Trophoblast cell (in vitro differentiated cells and primary cell): ENCODE data around the gene UTP3.
A peak's percentile ranks its signal among the peaks of the same experiment; 100 is the strongest.

Experiments
- DNase-seq, 2 donors: peaks; one replicate each; pipeline ENCODE4 v3.0.0-alpha.2; 2016
- H2AFZ ChIP-seq: 2 replicates; pipeline ENCODE4 v1.6.1; 2013; ENCODE audit warnings: low read length, moderate library complexity, mild to moderate bottlenecking; ENCODE audit not compliant: insufficient read depth, poor library complexity
- H2AK5ac ChIP-seq: 2 replicates; pipeline ENCODE4 v1.6.1; 2013; ENCODE audit warnings: mild to moderate bottlenecking, low read length
- H2BK120ac ChIP-seq: 2 replicates; pipeline ENCODE4 v1.6.1; 2013; ENCODE audit warnings: low read length, mild to moderate bottlenecking, moderate library complexity; ENCODE audit not compliant: insufficient read depth, poor library complexity
- H2BK12ac ChIP-seq: 2 replicates; pipeline ENCODE4 v1.6.1; 2013; ENCODE audit warnings: mild to moderate bottlenecking, low read length, moderate library complexity
- H2BK5ac ChIP-seq: 2 replicates; pipeline ENCODE4 v1.6.1; 2013; ENCODE audit warnings: low read length, low read depth, moderate library complexity, mild to moderate bottlenecking; ENCODE audit not compliant: poor library complexity
- H3K14ac ChIP-seq: 2 replicates; pipeline ENCODE4 v1.6.1; 2013; ENCODE audit warnings: mild to moderate bottlenecking, low read length
- H3K18ac ChIP-seq: 2 replicates; pipeline ENCODE4 v1.6.1; 2013; ENCODE audit warnings: mild to moderate bottlenecking, low read length
- H3K23ac ChIP-seq: 2 replicates; pipeline ENCODE4 v1.6.1; 2013; ENCODE audit warnings: low read length
- H3K27ac ChIP-seq: 2 replicates; pipeline ENCODE4 v1.5.1; 2013; ENCODE audit warnings: low read depth, mild to moderate bottlenecking, inconsistent platforms, low read length, moderate library complexity
- H3K27me3 ChIP-seq: 2 replicates; pipeline ENCODE4 v1.6.1; 2013; ENCODE audit warnings: inconsistent platforms, mild to moderate bottlenecking, low read length, moderate library complexity; ENCODE audit not compliant: insufficient read depth
- H3K36me3 ChIP-seq, 2 experiments: 1 replicate in 1 of 2; 2 replicates in 1 of 2; pipeline ENCODE4 v1.6.1; 2013; ENCODE audit warnings: low read length in 2 of 2, mild to moderate bottlenecking in 2 of 2, moderate library complexity in 1 of 2; ENCODE audit not compliant: insufficient read depth in 2 of 2, control insufficient read depth in 1 of 2
- H3K4ac ChIP-seq: 2 replicates; pipeline ENCODE4 v1.6.1; 2013; ENCODE audit warnings: low read depth, mild to moderate bottlenecking, low read length, moderate library complexity
- H3K4me1 ChIP-seq, 2 experiments: 1 replicate in 1 of 2; 2 replicates in 1 of 2; pipeline ENCODE4 v1.6.1; 2013; ENCODE audit warnings: low read length in 2 of 2, mild to moderate bottlenecking in 2 of 2, moderate library complexity in 1 of 2; ENCODE audit not compliant: insufficient read depth in 2 of 2, control insufficient read depth in 1 of 2
- H3K4me2 ChIP-seq: 2 replicates; pipeline ENCODE4 v1.6.1; 2013; ENCODE audit warnings: inconsistent platforms, mild to moderate bottlenecking, low read length, moderate library complexity
- H3K4me3 ChIP-seq: 2 replicates; pipeline ENCODE4 v1.5.1; 2013; ENCODE audit warnings: mild to moderate bottlenecking, low read depth, low read length, inconsistent platforms
- H3K79me1 ChIP-seq: one replicate; pipeline ENCODE4 v1.6.1; 2013; ENCODE audit warnings: low read length
- H3K79me2 ChIP-seq: 2 replicates; pipeline ENCODE4 v1.6.1; 2013; ENCODE audit warnings: low read length, mild to moderate bottlenecking; ENCODE audit not compliant: control insufficient read depth, insufficient read depth, poor library complexity
- H3K9ac ChIP-seq: 2 replicates; pipeline ENCODE4 v1.6.1; 2013; ENCODE audit warnings: mild to moderate bottlenecking, low read length
- H3K9me3 ChIP-seq: 2 replicates; pipeline ENCODE4 v1.6.1; 2013; ENCODE audit warnings: low read depth, mild to moderate bottlenecking, control low read depth, inconsistent platforms, low read length; ENCODE audit not compliant: insufficient read depth
- H4K12ac ChIP-seq: 2 replicates; pipeline ENCODE4 v1.6.1; 2013; ENCODE audit warnings: low read depth, mild to moderate bottlenecking, low read length, moderate library complexity
- H4K8ac ChIP-seq: 2 replicates; pipeline ENCODE4 v1.6.1; 2013; ENCODE audit warnings: low read depth, mild to moderate bottlenecking, low read length, moderate library complexity
- H4K91ac ChIP-seq: one replicate; pipeline ENCODE4 v1.6.1; 2013; ENCODE audit warnings: low read depth, mild to moderate bottlenecking, low read length, moderate library complexity
- WGBS: extraction: QIAGEN DNeasy Blood & Tissue Kit; methylation state at CpG from one replicate; pipeline ENCODE4 v1.1.7; 2013; ENCODE audit warnings: missing lambda C conversion rate; ENCODE audit not compliant: insufficient read length, insufficient coverage; ENCODE audit errors: extremely low coverage; 5-methylcytosine and 5-hydroxymethylcytosine counted together

UTP3 gene

DNA sequence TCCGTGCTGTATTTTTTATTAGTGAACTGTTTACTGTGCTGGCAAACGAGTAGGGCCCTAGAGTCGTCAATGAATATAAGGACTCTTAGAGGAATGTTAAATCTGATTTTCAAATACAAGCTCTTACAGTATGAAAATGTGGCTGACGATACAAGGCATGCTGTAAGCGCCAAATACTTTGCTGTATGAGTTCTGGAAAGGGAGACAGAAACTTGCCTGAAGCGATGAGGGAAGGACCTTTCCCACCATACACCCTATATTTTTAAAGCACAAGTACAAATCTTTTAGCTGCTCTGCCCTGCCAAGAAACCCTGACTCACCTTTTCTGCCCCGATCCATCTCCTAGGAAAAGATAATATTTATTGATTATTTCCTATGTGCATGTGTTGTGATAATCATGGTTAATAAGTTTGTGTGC, 17.7 kb downstream of the UTP3 start:
- Histone ChIP-seq H2AFZ (no peak overlapping the region), H2AK5ac (no peak overlapping the region), H2BK12ac (no peak overlapping the region), H2BK5ac (peak overlapping the region; percentile 53), H3K79me2 (peaks cover 11% of the 10 kb centered on the region), H3K36me3 (no peaks in the 10 kb centered on the region), H2BK120ac (peak overlapping the region; percentile 47), H3K14ac (no peak overlapping the region), H3K4me3 (peak overlapping the region; percentile 83), H3K23ac (no peak overlapping the region), H3K79me1 (peaks cover 16% of the 10 kb centered on the region), H4K8ac (no peak overlapping the region), H3K4me1 (peaks cover 0 to 6% of the 10 kb centered on the region in 2 experiments), H4K12ac (peak overlapping the region; percentile 49), H3K18ac (peak overlapping the region; percentile 79), H3K27ac (peak overlapping the region; percentile 96), H4K91ac (peak overlapping the region; percentile 29), H3K9ac (peak overlapping the region; percentile 86), H3K27me3 (no peaks in the 10 kb centered on the region), H3K4ac (no peak overlapping the region), H3K9me3 (no peaks in the 10 kb centered on the region), H3K4me2 (peak overlapping the region; percentile 95)
- peak in 1 of 2 donors; percentile 29 for DNase-seq
- no CpG with 5 or more reads among the region's 7 CpGs for WGBS

DNA sequence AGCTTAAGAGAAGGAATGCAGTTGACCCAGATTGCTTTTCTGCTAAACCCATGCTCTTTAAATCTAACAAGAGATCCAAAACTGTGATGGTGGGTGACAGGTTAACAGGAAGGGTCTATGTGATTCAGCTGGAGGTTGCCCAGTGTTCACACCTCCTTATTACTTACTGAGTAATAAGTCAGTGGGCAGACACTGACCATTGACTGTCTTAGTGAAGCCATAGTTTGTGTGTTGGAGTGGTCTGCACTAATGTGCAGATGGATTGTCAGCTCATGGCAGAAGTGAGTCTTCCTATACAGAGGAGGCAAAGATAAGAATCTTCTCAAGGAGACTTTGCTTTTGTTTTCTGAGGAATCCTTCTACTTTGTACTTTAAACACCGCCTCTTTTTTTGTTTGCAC, 18.2 kb downstream of the UTP3 start:
- no peak overlapping the region for H3K9ac ChIP-seq
- peaks cover 11% of the 10 kb centered on the region for H3K79me2 ChIP-seq
- H4K8ac ChIP-seq = no peak overlapping the region
- no peak for DNase-seq
- H3K18ac ChIP-seq = no peak overlapping the region
- peak overlapping the region; percentile 95 for H3K4me2 ChIP-seq
- no peak overlapping the region for H3K23ac ChIP-seq
- WGBS = no CpG with 5 or more reads among the region's 1 CpG
- H3K4me3 ChIP-seq = no peak overlapping the region
- H3K4ac ChIP-seq = no peak overlapping the region
- no peak overlapping the region for H3K14ac ChIP-seq
- H2BK120ac ChIP-seq = no peak overlapping the region
- H2AFZ ChIP-seq = no peak overlapping the region
- no peaks in the 10 kb centered on the region for H3K27me3 ChIP-seq
- H3K36me3 ChIP-seq = no peaks in the 10 kb centered on the region
- no peak overlapping the region for H2AK5ac ChIP-seq
- H4K91ac ChIP-seq = no peak overlapping the region
- no peak overlapping the region for H2BK5ac ChIP-seq
- peaks cover 0 to 6% of the 10 kb centered on the region in 2 experiments for H3K4me1 ChIP-seq
- H2BK12ac ChIP-seq = no peak overlapping the region
- peak overlapping the region; percentile 7 for H3K27ac ChIP-seq
- H3K9me3 ChIP-seq = no peaks in the 10 kb centered on the region
- peaks cover 16% of the 10 kb centered on the region for H3K79me1 ChIP-seq
- H4K12ac ChIP-seq = no peak overlapping the region

DNA sequence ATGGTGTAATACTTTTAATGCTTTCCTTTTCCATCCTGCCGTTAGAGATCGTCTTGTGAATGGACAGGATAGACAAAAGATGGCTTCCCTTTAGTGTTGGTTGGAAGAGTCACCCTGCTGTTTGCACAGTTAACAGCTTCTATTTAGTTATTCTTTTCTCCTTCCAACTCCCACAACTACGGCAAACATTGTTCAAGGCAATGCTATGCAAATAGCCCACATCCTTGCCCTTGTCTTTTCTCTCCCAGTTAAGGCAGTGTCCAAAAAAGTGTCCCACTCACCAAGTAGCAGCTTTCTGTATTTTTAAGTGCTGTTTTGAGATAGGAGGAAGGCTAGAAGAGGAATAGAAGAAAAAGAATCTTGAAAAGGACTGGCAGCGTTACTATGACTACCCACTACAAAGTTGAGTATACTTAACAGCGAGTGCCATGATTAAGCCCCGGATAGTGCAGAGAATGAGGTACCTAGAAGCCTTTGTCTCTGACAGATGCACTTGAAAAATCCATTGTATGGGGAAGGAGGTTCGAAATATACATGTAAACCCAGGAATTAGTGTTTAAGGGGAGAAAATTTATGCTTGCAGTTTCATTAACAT, 21.4 kb downstream of the UTP3 start:
- no peaks in the 10 kb centered on the region for H3K27me3 ChIP-seq
- no peaks in the 10 kb centered on the region for H3K9me3 ChIP-seq
- no peak overlapping the region for H3K4me3 ChIP-seq
- DNase-seq = no peak
- no peak overlapping the region for H4K8ac ChIP-seq
- no peak overlapping the region for H2AFZ ChIP-seq
- WGBS = no CpG with 5 or more reads among the region's 7 CpGs
- no peak overlapping the region for H3K27ac ChIP-seq
- H2BK12ac ChIP-seq = no peak overlapping the region
- no peaks in the 10 kb centered on the region for H3K36me3 ChIP-seq
- H2AK5ac ChIP-seq = no peak overlapping the region
- peaks cover 12% of the 10 kb centered on the region for H3K79me1 ChIP-seq
- no peak overlapping the region for H3K4ac ChIP-seq
- no peak overlapping the region for H3K14ac ChIP-seq
- H3K23ac ChIP-seq = no peak overlapping the region
- H2BK120ac ChIP-seq = no peak overlapping the region
- H3K18ac ChIP-seq = no peak overlapping the region
- H3K4me1 ChIP-seq = peaks cover 0 to 6% of the 10 kb centered on the region in 2 experiments
- peaks cover 10% of the 10 kb centered on the region for H3K79me2 ChIP-seq
- no peak overlapping the region for H3K9ac ChIP-seq
- H4K91ac ChIP-seq = no peak overlapping the region
- H4K12ac ChIP-seq = no peak overlapping the region
- H3K4me2 ChIP-seq = no peak overlapping the region
- no peak overlapping the region for H2BK5ac ChIP-seq

DNA sequence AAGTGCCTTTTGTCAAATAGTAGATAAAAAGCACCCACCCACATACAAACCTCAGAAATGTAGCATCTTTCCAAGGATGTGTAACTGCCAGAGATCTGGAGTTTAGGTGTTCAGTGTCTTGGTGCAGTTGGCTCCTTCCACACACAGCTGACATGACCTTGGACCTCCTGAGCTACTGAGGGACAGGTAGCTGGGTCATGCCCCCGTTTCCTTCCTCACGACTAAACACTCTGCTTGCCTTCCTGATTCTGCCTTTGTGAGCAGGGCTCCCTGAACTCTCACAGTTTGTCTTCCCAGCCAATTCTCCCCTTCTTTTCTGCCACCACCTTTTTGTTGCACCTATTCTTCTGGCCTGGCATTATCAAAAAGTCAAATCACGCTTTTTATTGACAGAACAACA, 23.3 kb downstream of the UTP3 start:
- peak overlapping the region; percentile 9 for H3K18ac ChIP-seq
- no peak overlapping the region for H3K4ac ChIP-seq
- H4K8ac ChIP-seq = no peak overlapping the region
- H3K9ac ChIP-seq = no peak overlapping the region
- no peak overlapping the region for H3K14ac ChIP-seq
- H3K23ac ChIP-seq = no peak overlapping the region
- H3K79me1 ChIP-seq = no peaks in the 10 kb centered on the region
- H3K9me3 ChIP-seq = no peaks in the 10 kb centered on the region
- H2AK5ac ChIP-seq = no peak overlapping the region
- H3K4me1 ChIP-seq = peaks cover 0 to under 1% of the 10 kb centered on the region in 2 experiments
- no peak overlapping the region for H4K12ac ChIP-seq
- H4K91ac ChIP-seq = no peak overlapping the region
- H2BK12ac ChIP-seq = no peak overlapping the region
- DNase-seq = no peak
- no peak overlapping the region for H2AFZ ChIP-seq
- no peak overlapping the region for H2BK5ac ChIP-seq
- no CpG with 5 or more reads among the region's 3 CpGs for WGBS
- no peaks in the 10 kb centered on the region for H3K36me3 ChIP-seq
- H3K4me2 ChIP-seq = no peak overlapping the region
- H3K79me2 ChIP-seq = no peaks in the 10 kb centered on the region
- H3K4me3 ChIP-seq = no peak overlapping the region
- H3K27me3 ChIP-seq = no peaks in the 10 kb centered on the region
- H3K27ac ChIP-seq = no peak overlapping the region
- H2BK120ac ChIP-seq = no peak overlapping the region
